Astrocyte (in vitro differentiated cells and primary cell): ENCODE results near the gene GLRA2.

ENCODE experiments used
- EZH2 ChIP-seq: IDR thresholded peaks from 2 replicates; pipeline ENCODE4 v1.6.1; 2012; ENCODE audit warnings: mild to moderate bottlenecking, low read length, inconsistent platforms; ENCODE audit not compliant: insufficient read depth
- TF ChIP-seq, protein P1 (sequence below): IDR thresholded peaks from 2 replicates; pipeline ENCODE4 v1.5.1; 2011; ENCODE audit warnings: low read depth, mild to moderate bottlenecking, inconsistent platforms, low read length, moderate library complexity; ENCODE audit not compliant: insufficient read depth

DNA sequence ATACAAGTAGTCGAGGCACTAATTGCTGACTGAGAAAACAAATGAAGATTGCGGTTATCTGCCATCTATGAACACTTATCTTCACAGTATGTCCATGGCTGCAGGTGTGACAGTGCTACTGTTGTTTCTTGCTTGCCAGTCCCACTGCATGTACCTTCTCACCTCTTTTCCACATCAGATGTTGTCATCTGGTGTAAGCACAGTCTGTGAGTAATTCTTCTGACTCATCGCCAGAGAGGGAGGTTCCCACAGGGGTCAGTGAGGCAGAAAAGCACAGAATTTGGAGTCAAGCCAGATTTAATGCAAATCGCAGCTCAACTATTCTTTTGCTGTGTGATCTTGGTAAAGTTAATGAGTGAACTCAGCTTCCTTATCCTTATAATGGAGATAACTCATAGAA, 144.4 kb downstream of the GLRA2 start:
- TF ChIP-seq, protein P1, sequence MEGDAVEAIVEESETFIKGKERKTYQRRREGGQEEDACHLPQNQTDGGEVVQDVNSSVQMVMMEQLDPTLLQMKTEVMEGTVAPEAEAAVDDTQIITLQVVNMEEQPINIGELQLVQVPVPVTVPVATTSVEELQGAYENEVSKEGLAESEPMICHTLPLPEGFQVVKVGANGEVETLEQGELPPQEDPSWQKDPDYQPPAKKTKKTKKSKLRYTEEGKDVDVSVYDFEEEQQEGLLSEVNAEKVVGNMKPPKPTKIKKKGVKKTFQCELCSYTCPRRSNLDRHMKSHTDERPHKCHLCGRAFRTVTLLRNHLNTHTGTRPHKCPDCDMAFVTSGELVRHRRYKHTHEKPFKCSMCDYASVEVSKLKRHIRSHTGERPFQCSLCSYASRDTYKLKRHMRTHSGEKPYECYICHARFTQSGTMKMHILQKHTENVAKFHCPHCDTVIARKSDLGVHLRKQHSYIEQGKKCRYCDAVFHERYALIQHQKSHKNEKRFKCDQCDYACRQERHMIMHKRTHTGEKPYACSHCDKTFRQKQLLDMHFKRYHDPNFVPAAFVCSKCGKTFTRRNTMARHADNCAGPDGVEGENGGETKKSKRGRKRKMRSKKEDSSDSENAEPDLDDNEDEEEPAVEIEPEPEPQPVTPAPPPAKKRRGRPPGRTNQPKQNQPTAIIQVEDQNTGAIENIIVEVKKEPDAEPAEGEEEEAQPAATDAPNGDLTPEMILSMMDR, result no peak
- TF ChIP-seq EZH2, result no peak
